IgD-negative memory B cell (primary cell): ENCODE measurements around the gene ARL8B. TPM values are rescaled to one million over a fixed set of nuclear protein-coding genes. Genes with fewer than 3 reads are reported as not detected.
A peak's percentile ranks its signal among the peaks of the same experiment; 100 is the strongest.

Experiments
- H3K27ac Mint-ChIP-seq, 3 donors: one replicate each; pipeline ENCODE4 v1.8.0; 2020 to 2022; ENCODE audit warnings: mild to moderate bottlenecking in 3 of 3, mixed read lengths in 3 of 3, moderate library complexity in 1 of 3
- H3K27me3 Mint-ChIP-seq: one replicate; pipeline ENCODE4 v1.8.0; 2021; ENCODE audit warnings: mixed read lengths
- H3K36me3 Mint-ChIP-seq: one replicate; pipeline ENCODE4 v1.8.0; 2020; ENCODE audit warnings: mild to moderate bottlenecking, mixed read lengths
- H3K4me1 Mint-ChIP-seq, 3 donors: one replicate each; pipeline ENCODE4 v1.8.0; 2020 to 2022; ENCODE audit warnings: mixed read lengths in 3 of 3, mild to moderate bottlenecking in 1 of 3
- H3K4me3 Mint-ChIP-seq, 4 donors: one replicate each; pipeline ENCODE4 v1.8.0; 2020 to 2022; ENCODE audit warnings: mild to moderate bottlenecking in 4 of 4, mixed read lengths in 4 of 4, moderate library complexity in 3 of 4
- H3K9me3 Mint-ChIP-seq, 3 donors: one replicate each; pipeline ENCODE4 v1.8.0; 2020 to 2021; ENCODE audit warnings: mixed read lengths in 3 of 3, mild to moderate bottlenecking in 1 of 3
- polyA plus RNA-seq: library from polyadenylated mRNA; unstranded; fragments of 300-500 nt; fragmentation: Illumina TruSeq; gene quantifications from one replicate; pipeline ENCODE4 v1.2.3, GENCODE V29; 2021

Gene ARL8B
- polyA plus RNA-seq, 1 donor from 2014 or later: 43.4 TPM

DNA sequence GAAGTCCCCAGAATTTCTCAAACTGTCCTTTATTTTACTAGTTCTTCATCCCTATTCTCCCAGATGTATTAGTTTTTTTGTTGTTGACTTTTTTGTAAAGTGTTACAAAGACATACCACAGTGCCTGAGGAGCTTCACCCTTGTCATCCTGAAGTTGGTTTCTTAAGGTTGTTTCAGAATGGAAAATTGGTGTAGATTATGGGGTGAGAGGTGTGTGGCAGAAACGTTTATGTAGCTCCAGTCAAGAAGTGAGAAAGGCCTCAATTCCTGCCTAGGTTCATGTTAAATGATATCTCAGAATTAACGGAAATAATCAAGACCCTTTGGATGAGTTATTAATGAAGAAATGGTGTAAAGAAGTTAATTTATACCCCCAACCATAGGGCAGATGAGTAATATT is 72.2 kb downstream of the ARL8B start:
- peaks cover 0 to 3% (median 0%) of the 10 kb centered on the region in 3 donors for H3K9me3 Mint-ChIP-seq
- H3K4me1 Mint-ChIP-seq: peaks cover 61 to 72% (median 70%) of the 10 kb centered on the region in 3 donors
- H3K36me3 Mint-ChIP-seq: peaks cover 30% of the 10 kb centered on the region
- H3K27me3 Mint-ChIP-seq: peaks cover 1% of the 10 kb centered on the region
- peak overlapping the region; percentile 13 to 82 (median 26) for H3K4me3 Mint-ChIP-seq
- H3K27ac Mint-ChIP-seq: peak overlapping the region; percentile 67 to 97 (median 93)

DNA sequence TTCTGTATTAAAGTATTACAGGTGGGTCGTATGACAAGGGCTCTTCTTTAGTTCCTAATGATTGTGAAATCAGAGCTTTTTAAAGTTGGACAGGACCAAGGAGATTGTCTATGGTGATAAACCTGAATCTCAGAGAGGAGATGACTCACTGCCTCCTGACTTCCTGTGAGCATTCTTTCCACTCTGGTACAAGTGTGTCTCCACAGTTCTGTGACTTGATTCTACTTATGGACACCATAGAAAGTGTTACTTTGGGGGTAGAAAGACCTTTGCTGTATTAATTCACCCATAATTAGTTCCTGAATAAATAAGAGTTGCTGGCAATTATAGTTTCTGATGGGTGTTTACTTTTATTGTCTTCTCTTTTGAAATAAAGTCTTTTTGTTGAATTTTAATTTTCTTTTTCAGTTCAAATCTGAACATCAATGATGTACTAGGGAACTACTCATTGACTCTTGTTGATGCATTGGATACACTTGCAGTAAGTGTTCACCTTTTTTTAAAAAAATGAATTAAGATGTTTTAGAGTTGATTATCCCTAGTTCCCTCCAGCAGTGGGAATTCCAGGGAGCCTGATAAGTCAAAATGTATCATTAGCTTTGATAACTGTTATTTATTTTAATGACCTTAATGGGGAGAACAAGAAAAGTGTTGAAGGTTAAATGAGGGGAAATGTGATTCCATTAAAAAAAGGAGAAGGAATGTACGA is 72.9 kb downstream of the ARL8B start:
- Mint-ChIP-seq H3K36me3 (peaks cover 29% of the 10 kb centered on the region), H3K4me1 (peaks cover 64 to 75% (median 73%) of the 10 kb centered on the region in 3 donors), H3K27ac (peak overlapping the region; percentile 67 to 97 (median 93)), H3K9me3 (peaks cover 0 to 3% (median 0%) of the 10 kb centered on the region in 3 donors), H3K27me3 (peaks cover 1% of the 10 kb centered on the region), H3K4me3 (peak overlapping the region in 3 of 4 donors; percentile 31 to 82 (median 70))

DNA sequence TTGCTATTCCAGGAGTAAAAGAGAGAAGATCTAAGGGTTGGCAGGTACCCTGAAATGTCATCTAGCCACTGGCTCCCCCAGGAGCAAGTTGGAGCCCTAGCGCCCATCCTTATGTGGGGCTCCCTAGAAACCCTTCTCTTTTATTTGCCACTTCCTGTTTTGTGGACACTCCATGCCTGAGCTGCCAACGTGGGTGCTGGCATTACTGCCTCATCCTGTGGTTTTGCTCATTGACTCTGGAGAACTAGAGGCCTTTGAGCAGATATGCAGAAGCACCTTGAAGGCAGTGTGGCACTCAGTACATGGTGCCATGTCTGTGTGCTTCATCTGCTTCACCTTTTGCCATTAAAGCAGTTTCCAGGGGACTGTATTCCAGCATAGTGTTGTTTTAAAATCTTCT is 73.5 kb downstream of the ARL8B start:
- H3K27ac Mint-ChIP-seq: peak overlapping the region; percentile 67 to 97 (median 93)
- H3K9me3 Mint-ChIP-seq: peaks cover 0 to 3% (median 0%) of the 10 kb centered on the region in 3 donors
- peaks cover 1% of the 10 kb centered on the region for H3K27me3 Mint-ChIP-seq
- peaks cover 62 to 73% (median 73%) of the 10 kb centered on the region in 3 donors for H3K4me1 Mint-ChIP-seq
- H3K36me3 Mint-ChIP-seq: peaks cover 23% of the 10 kb centered on the region
- peak overlapping the region in 3 of 4 donors; percentile 31 to 82 (median 70) for H3K4me3 Mint-ChIP-seq

DNA sequence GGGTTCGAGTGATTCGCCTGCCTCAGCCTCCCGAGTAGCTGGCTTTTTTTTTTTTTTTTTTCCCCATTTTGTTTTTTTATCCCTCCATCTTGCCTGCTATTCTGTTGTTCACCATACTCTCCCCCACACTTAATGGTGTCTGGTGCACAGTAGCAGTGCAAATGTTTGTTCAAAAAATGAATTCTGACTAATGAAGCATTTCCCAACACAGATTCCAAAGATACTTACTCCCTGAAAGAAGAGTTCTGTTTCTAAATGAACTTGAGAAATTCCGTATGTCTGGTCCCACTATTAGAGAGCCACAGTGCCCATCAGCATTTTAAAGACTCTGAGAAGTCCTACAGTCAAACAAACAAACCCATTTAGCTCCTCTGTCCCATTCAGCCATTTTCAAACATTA is 74.9 kb downstream of the ARL8B start:
- H3K4me1 Mint-ChIP-seq: peaks cover 55 to 67% (median 66%) of the 10 kb centered on the region in 3 donors
- H3K27me3 Mint-ChIP-seq: peaks cover 1% of the 10 kb centered on the region
- peak overlapping the region; percentile 70 to 85 (median 78) for H3K4me3 Mint-ChIP-seq
- peaks cover 22% of the 10 kb centered on the region for H3K36me3 Mint-ChIP-seq
- H3K27ac Mint-ChIP-seq: peak overlapping the region; percentile 91 to 97 (median 93)
- peaks cover 0 to 2% (median 0%) of the 10 kb centered on the region in 3 donors for H3K9me3 Mint-ChIP-seq

DNA sequence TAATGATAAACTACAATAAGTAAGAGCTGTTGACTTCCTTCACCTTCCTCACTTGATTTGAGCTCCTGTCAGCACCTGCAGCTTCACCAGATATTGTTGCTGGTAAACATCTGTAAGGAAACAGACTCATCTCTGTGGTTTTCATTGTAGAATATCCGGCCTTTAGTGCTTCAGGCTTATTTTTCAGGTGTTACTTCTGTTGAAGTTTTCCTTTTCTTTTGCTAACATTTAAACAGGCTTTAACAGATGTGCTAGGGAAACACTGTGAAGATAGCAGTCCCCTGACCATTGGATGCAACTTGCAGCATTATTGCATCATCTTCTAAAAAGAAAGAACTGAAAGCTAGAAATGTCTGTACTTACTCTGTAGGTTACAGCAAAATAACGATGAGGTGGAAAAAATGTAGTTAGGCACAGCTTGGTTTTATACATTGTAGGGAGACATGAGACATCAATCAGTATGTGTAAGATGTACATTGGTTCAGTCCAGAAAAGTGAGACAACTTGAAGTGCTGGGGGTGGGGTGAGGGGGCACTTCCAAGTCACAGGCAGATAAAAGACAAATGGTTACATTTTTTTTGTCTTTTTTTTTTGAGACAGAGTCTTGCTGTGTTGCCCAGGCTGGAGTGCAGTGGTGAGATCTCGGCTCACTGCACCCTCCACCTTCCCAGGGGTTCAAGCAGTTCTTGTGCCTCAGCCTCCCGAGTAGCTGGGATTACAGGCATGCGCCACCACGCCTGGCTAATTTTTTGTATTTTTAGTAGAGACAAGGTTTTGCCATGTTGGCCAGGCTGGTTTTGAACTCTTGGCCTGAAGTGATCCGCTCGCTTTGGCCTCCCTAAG is 75.6 kb downstream of the ARL8B start:
- H3K4me3 Mint-ChIP-seq: peak overlapping the region; percentile 70 to 88 (median 87)
- H3K27ac Mint-ChIP-seq: peak overlapping the region; percentile 93 to 98 (median 97)
- H3K9me3 Mint-ChIP-seq: peaks cover 0 to 2% (median 0%) of the 10 kb centered on the region in 3 donors
- peaks cover 22% of the 10 kb centered on the region for H3K36me3 Mint-ChIP-seq
- H3K27me3 Mint-ChIP-seq: peaks cover 1% of the 10 kb centered on the region
- peaks cover 48 to 62% (median 61%) of the 10 kb centered on the region in 3 donors for H3K4me1 Mint-ChIP-seq

DNA sequence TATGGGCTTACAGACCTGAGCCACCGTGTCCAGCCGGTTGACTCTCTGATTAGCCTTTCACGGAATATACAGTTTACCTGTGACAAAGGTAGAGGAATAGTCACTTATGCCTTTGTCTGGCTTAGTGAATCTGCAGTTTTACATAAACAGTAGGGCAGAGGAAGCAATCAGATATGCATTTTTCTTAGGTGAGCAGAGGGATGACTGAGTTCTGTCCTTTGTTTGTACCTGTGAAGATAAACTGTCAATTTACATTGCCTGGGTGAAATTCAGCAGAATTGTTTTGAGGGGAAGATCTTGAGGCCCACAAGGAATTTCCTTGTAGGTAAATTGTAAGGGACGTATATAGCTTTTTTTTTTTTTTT is 76.2 kb downstream of the ARL8B start:
- Mint-ChIP-seq H3K27me3 (peaks cover 1% of the 10 kb centered on the region), H3K36me3 (peaks cover 22% of the 10 kb centered on the region), H3K4me1 (peaks cover 44 to 60% (median 57%) of the 10 kb centered on the region in 3 donors), H3K4me3 (peak overlapping the region; percentile 9 to 88 (median 87)), H3K27ac (peak overlapping the region; percentile 93 to 98 (median 97)), H3K9me3 (peaks cover 0 to 2% (median 0%) of the 10 kb centered on the region in 3 donors)

DNA sequence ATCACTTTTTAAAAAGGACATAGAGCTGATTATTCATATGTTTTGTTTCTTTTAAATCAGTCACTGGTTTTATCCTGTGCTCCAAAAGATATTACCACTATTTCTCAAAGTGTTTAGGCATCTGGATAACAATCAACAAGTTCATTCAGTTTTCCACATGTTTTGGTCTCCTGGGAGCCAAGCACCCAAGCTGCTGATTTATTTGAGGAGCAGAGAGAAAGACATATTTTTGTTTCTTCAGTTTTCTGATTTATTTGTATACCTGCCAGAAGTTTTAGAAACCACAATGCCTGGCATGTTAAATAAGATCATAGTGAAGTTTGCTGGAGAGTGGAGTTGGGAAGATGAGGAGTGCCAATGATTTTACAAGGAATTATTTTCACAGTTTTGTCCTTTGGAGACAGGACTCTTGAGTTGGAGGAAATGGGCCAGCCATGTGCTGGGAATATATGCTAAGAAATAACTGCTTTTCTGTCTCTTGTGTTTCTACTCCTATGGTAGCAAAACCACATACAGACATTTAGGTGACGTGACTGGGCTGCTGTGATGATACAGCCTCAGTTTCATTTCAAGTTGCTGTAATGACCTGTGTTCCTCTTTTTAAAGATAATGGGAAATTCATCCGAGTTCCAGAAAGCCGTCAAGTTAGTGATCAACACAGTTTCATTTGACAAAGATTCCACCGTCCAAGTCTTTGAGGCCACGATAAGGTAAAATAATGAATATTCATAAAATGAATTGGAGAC is 77.1 kb downstream of the ARL8B start:
- Mint-ChIP-seq H3K36me3 (peaks cover 21% of the 10 kb centered on the region), H3K9me3 (peaks cover 0 to 2% (median 0%) of the 10 kb centered on the region in 3 donors), H3K4me1 (peaks cover 44 to 56% (median 52%) of the 10 kb centered on the region in 3 donors), H3K27me3 (peaks cover 1% of the 10 kb centered on the region), H3K27ac (peak overlapping the region; percentile 93 to 98 (median 97)), H3K4me3 (peak overlapping the region; percentile 38 to 88 (median 81))

DNA sequence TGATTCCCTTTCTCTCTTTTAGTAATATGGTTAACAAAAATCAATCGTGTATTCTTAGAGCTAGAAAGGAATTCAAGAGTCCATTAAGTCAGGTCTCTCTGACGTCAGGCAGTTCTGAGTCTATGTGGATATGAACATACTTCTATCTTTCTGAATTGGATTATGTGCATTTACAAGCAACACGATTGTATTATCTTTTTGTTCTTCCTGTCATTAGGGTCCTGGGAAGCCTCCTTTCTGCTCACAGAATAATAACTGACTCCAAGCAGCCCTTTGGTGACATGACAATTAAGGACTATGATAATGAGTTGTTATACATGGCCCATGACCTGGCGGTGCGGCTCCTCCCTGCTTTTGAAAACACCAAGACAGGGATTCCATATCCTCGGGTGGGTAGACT is 79.4 kb downstream of the ARL8B start:
- Mint-ChIP-seq H3K4me1 (peaks cover 42 to 51% (median 42%) of the 10 kb centered on the region in 3 donors), H3K27me3 (peaks cover 1% of the 10 kb centered on the region), H3K36me3 (peaks cover 21% of the 10 kb centered on the region), H3K27ac (peak overlapping the region in 1 of 3 donors; percentile 76), H3K4me3 (no peak overlapping the region), H3K9me3 (peaks cover 0 to 2% (median 0%) of the 10 kb centered on the region in 3 donors)

DNA sequence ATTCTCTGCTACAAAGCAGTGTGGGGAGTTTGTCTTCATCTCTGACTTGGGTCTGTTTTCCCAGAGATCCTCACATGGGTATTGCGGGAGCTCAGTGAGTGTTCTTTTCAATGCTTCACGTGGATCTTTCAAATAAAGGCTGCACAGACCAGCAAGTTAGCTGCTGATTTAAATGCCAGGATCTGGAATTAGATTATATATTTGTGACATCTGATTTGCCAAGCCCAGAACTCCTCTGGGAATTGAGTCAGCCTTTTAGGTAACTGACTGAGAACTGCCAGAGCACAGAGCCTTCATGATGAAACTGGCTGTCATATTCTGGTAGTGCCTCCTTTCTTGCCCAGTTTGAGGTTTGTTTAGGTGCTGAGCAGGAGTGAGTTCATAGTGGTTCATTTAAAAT is 80.1 kb downstream of the ARL8B start:
- peaks cover 37 to 46% (median 38%) of the 10 kb centered on the region in 3 donors for H3K4me1 Mint-ChIP-seq

DNA sequence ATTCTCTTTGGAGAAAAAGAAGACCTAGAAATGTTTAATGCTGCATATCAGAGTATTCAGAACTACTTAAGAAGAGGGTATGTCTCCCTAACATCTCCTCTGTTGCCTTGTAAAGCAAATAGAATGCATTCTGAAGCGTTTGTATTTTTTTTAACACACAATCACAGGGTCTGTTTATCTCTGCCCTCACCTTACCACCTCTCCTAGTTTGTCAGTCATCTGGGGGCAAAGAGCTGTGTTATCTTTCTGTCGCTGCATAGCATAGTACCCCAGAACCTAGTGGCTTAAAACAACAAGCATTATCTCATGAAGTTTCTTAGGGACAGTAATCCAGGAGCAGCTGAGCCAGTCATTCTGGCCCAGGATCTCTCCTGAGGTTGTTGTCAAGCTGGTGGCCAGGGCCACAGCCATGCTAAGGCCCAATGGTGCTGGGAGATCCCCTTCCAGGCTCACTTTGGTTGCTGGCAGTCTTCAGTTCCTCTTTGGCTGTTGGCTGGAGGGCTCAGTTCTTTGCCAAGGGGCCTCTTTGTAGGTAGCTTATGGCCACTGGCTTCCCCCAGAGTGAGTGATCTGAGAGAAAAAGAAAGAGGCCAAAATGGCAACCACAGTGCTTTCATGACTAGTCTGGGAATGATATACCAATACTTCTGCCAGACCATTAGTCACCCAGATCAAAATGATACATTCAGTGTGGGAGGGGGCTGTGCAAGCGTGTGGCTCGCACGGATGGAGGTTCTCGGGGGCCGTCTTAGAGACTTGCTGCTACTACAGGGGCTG is 83.3 kb downstream of the ARL8B start:
- peaks cover 14 to 23% (median 20%) of the 10 kb centered on the region in 3 donors for H3K4me1 Mint-ChIP-seq
- H3K27ac Mint-ChIP-seq: peak overlapping the region; percentile 80 to 97 (median 92)
- peaks cover 7% of the 10 kb centered on the region for H3K36me3 Mint-ChIP-seq
- no peaks in the 10 kb centered on the region for H3K27me3 Mint-ChIP-seq
- H3K4me3 Mint-ChIP-seq: peak overlapping the region in 2 of 4 donors; percentile 46 to 82
- H3K9me3 Mint-ChIP-seq: no peaks in the 10 kb centered on the region

More for the DNA sequence above, 80.1 kb downstream of the ARL8B start:
- Mint-ChIP-seq H3K4me3 (no peak overlapping the region), H3K27me3 (peaks cover 1% of the 10 kb centered on the region), H3K36me3 (peaks cover 16% of the 10 kb centered on the region), H3K27ac (peak overlapping the region in 2 of 3 donors; percentile 18 to 57), H3K9me3 (peaks cover 0 to 2% (median 0%) of the 10 kb centered on the region in 3 donors)

DNA sequence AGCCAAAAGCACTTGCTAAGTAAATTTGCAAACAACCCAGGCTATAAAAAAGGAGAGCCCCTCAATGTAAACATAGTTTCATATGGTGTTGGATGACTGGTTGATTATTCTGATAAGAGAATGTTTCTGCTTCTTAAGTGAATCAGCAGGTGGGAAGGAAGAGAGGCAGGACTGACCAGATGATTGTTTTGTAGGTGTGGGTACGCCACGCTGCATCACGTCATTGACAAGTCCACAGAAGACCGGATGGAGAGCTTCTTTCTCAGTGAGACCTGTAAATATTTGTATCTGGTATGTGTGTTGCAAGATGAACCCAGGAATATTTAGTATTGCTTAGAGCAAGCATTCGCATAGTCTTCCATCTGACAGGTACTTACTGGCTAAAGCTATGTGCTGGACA is 88.8 kb downstream of the ARL8B start:
- peaks cover 3% of the 10 kb centered on the region for H3K36me3 Mint-ChIP-seq
- peaks cover 6 to 12% (median 11%) of the 10 kb centered on the region in 3 donors for H3K4me1 Mint-ChIP-seq
- no peaks in the 10 kb centered on the region for H3K9me3 Mint-ChIP-seq
- no peaks in the 10 kb centered on the region for H3K27me3 Mint-ChIP-seq
- H3K4me3 Mint-ChIP-seq: no peak overlapping the region
- peak overlapping the region in 1 of 3 donors; percentile 69 for H3K27ac Mint-ChIP-seq

DNA sequence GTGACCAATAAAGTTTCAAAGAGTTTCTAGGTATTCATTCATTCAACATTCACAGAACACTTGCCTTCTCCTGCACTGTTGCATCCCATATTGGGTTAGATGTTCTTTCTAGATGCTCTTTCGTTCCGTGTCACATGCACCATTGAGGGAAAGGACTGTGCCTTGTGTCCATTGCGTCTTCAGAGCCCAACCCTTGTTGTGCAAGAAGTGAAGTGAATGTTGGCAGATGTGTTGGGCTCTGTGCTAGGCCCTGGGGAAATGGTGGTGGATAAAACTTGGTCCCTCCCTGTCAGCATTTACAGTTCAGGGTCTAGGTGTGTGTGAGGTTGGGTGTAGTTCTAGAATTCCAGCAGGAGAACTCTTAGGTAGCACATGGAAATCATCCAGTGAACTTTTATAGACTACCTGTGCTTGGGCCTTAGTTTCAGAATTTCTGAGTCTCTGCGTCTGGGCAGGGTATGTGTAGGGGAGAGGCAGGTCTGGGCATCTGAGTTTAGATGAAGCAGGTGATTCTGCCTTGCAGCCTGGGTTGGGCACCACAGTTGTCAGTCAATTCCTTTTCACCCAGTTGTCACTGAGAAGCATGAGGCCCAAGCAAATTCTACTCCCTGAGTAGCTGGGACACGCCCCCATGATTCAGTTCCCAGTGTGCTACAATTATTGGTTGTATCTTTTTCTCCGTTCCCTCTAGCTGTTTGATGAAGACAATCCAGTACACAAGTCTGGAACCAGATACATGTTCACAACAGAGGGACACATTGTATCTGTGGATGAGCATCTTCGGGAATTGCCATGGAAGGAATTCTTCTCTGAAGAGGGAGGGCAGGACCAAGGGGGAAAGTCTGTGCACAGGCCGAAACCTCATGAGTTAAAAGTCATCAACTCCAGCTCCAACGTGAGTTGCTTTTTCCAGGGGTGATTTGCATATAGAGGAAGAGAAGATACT is 90.8 kb downstream of the ARL8B start:
- Mint-ChIP-seq H3K36me3 (peaks cover 3% of the 10 kb centered on the region), H3K27me3 (no peaks in the 10 kb centered on the region), H3K4me3 (no peak overlapping the region)

DNA sequence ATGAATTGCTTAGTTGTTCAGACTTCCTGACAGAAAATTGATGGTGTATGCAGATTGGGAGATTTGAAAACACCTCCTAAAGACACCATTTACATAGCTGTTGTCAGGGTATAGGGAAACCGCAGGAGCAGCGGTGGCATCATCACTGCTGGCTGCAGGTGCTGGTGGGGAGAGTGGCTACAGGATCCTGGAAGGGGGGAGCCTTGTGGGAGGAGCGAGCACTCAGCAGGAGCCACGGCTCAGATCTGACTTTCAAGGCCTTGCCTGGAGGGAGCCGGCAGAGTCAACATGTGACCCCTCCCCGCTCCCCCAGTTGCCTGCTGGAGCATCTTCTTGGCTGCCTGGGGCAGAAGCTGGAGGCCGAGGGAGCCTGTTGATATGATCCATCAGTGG is 91.5 kb downstream of the ARL8B start:
- H3K9me3 Mint-ChIP-seq: no peaks in the 10 kb centered on the region
- H3K4me1 Mint-ChIP-seq: peaks cover 3 to 10% (median 6%) of the 10 kb centered on the region in 3 donors
- H3K27ac Mint-ChIP-seq: peak overlapping the region; percentile 80 to 90 (median 85)
- H3K4me3 Mint-ChIP-seq: no peak overlapping the region
- no peaks in the 10 kb centered on the region for H3K27me3 Mint-ChIP-seq
- H3K36me3 Mint-ChIP-seq: peaks cover 3% of the 10 kb centered on the region

More for the DNA sequence above, 90.8 kb downstream of the ARL8B start:
- H3K9me3 Mint-ChIP-seq: no peaks in the 10 kb centered on the region
- peak overlapping the region; percentile 7 to 90 (median 80) for H3K27ac Mint-ChIP-seq
- H3K4me1 Mint-ChIP-seq: peaks cover 6 to 10% (median 8%) of the 10 kb centered on the region in 3 donors
